Duodenal mucosa (tissue), 2 donors: ENCODE results near the gene CNMD.

ENCODE experiments used
- H3K27ac ChIP-seq: one replicate; pipeline ENCODE4 v1.7.0; 2013; ENCODE audit warnings: low read depth, low read length
- H3K27me3 ChIP-seq, 2 donors: one replicate each; pipeline ENCODE4 v1.7.0; 2013; ENCODE audit warnings: low read length in 2 of 2, control low read depth in 1 of 2; ENCODE audit not compliant: insufficient read depth in 2 of 2, control insufficient read depth in 1 of 2
- H3K36me3 ChIP-seq, 2 donors: one replicate each; pipeline ENCODE4 v1.7.0; 2013; ENCODE audit warnings: low read length in 2 of 2, control low read depth in 1 of 2; ENCODE audit not compliant: insufficient read depth in 2 of 2, control insufficient read depth in 1 of 2
- H3K4me1 ChIP-seq, 2 donors: one replicate each; pipeline ENCODE4 v1.7.0; 2013; ENCODE audit warnings: low read length in 2 of 2, control low read depth in 1 of 2; ENCODE audit not compliant: insufficient read depth in 2 of 2, control insufficient read depth in 1 of 2
- H3K4me3 ChIP-seq, 2 donors: one replicate each; pipeline ENCODE4 v1.7.0; 2013; ENCODE audit warnings: low read length in 2 of 2, low read depth in 1 of 2
- H3K9ac ChIP-seq, 2 donors: one replicate each; pipeline ENCODE4 v1.7.0; 2013; ENCODE audit warnings: low read length in 2 of 2, low read depth in 1 of 2
- H3K9me3 ChIP-seq, 2 donors: one replicate each; pipeline ENCODE4 v1.7.0; 2013; ENCODE audit warnings: low read length in 2 of 2, control low read depth in 1 of 2; ENCODE audit not compliant: control insufficient read depth in 1 of 2

Gene CNMD

DNA sequence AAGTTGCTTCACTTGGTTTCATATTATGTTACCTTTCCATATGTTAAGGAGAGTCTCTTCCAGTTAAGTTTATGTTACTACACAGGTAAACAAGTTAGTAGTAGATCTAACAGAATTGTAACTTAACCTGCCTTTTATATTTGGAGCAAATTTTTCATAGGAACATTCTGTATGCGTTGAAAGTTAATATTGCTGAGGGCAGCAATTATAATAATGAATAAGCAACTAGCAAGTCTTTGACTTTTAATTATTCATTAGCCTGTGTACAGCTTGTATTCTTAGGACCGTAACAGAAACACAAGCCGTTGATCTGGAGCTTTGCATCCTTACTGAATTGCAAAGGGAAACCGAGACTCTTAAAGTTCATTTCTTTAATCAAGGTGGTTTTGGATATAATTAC, 75.3 kb downstream of the CNMD start:
- H3K27ac ChIP-seq = no peak overlapping the region
- no peaks in the 10 kb centered on the region for H3K27me3 ChIP-seq
- H3K9me3 ChIP-seq = no peaks in the 10 kb centered on the region
- H3K36me3 ChIP-seq = peaks cover 25 to 72% of the 10 kb centered on the region in 2 donors
- H3K4me3 ChIP-seq = no peak overlapping the region
- no peak overlapping the region for H3K9ac ChIP-seq
- no peaks in the 10 kb centered on the region for H3K4me1 ChIP-seq

DNA sequence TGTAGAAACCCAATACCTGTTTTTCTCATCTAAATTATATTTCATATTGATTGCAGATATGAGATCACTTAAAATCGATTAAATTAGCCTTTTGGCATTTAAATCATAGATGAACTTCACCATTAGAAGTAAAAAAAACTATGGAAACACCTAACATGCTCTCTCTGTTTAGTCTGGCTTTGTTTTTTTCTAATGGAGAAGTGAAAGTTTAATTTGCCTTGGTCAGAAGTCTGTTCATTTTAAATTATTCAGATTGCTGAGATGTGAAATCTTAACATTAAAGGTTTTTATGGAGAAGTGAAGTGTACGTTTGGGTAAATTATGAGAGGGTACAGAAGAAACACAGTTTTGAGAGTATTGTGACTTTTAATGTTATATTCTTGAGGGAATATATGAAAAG, 80.3 kb downstream of the CNMD start:
- Histone ChIP-seq H3K27ac (no peak overlapping the region), H3K36me3 (peaks cover 7 to 42% of the 10 kb centered on the region in 2 donors), H3K9me3 (no peaks in the 10 kb centered on the region)

More for the DNA sequence above, 80.3 kb downstream of the CNMD start:
- Histone ChIP-seq H3K9ac (no peak overlapping the region), H3K4me3 (no peak overlapping the region), H3K4me1 (peaks cover 7 to 10% of the 10 kb centered on the region in 2 donors), H3K27me3 (no peaks in the 10 kb centered on the region)
